Right forelimb (tissue), 1 donor: ENCODE results near the gene CD300E.
"Not testable (repeated sequence)": the region's sequence is repeated elsewhere in the genome, so short reads cannot be mapped to it uniquely, and the experiment has no call there.

Source experiments
- DNase-seq: peaks from one replicate; pipeline ENCODE4 v3.0.0-alpha.2; 2018

The CD300E gene

GRCh38 chr17:74633326-74633725 is 9.8 kb upstream of the CD300E start:
- no peak for DNase-seq

DNA sequence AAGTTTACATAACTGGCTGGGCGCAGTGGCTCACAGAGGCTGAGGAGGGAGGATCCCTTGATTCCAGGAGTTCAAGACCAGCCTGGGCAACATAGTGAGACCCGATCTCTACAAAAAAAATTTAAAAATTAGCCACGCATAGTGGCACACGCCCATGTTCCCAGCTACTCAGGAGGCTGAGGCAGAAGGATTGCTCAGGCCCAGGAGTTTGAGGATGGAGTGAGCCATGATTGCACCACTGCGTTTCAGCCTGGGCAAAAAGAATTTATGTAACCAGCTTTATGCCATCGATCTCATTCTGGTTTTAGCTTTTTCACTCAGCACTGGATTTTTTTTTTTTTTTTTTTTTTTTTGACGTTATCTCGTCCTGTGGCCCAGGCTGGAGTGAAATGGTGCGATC is 9.1 kb upstream of the CD300E start:
- DNase-seq, result no peak

DNA sequence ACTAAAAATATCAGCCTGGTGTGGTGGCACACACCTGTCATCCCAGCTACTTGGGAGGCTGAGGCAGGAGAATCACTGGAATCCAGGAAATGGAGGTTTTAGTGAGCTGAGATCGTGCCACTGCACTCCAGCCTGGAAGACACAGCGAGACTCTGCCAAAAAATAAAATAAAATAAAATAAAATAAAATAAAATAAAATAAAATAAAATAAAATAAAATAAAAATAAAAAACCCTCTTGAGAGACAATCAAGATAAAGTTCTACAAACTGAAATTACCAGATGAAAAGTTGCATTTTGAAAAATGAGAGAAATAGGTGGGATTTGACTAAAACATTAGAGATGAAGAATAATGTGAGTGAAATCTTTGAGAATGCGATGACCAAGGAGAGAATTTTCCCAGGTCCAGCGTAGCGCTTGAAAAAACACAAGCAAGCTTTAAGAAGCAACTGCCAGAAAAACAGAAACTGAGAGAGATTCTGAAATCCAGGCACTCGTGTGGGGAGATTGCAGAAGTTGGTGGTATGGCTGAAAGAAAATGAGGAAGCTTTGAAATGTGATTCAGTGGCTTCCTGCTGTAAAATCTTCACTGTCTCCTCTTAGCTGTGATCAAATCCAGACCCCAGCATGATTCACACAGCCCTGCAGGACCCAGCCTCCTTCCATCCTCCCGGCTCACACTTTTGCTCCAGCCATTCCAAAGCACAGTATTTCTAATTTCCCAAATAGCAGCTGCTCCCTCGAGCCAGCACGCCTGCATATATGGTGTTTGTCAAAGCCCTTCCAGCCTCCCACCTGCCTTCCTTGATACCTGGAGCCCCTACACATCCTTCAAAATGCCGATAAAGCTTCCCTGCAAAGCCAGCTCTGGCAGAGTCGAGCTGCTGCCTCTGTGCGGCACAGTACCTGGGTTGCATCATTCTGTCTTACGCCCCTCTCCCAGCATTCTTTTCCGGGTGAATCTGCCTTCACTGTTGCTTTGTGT is 8.2 kb upstream of the CD300E start:
- DNase-seq, result no peak

DNA sequence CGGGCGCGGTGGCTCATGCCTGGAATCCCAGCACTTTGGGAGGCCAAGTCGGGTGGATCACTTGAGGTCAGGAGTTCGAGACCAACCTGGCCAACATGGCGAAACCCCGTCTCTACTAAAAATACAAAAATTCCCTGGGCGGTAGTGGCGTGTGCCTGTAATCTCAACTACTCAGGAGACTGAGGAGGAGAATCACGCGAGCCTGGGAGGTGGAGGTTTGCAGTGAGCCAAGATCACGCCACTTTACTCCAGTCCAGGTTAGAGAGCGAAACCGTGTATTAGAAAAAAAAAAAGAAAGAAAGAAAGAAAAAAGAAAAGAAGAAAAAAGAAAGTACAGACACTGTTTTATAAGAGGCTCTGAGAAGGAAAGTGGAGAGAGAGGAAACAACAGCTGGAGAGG is 6.7 kb upstream of the CD300E start:
- not testable (repeated sequence) for DNase-seq

DNA sequence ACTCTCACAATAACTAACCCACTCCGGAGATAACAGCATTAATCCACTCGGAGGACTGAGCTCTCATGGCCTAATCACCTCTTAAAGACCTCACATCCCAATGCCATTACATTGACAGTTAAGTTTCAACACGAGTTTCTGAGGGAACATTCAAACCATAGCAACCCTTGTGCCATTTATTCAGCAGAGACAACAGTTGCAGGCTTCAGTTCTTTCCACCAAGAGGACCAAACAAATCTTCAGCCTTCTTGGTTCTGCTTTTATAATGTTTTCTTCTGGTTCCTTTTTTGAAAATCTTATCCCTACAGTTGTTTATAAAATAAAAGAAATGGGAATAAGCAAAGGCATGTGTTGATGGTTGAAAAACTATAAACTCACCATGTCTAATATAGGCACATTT is 2.1 kb upstream of the CD300E start:
- no peak for DNase-seq

DNA sequence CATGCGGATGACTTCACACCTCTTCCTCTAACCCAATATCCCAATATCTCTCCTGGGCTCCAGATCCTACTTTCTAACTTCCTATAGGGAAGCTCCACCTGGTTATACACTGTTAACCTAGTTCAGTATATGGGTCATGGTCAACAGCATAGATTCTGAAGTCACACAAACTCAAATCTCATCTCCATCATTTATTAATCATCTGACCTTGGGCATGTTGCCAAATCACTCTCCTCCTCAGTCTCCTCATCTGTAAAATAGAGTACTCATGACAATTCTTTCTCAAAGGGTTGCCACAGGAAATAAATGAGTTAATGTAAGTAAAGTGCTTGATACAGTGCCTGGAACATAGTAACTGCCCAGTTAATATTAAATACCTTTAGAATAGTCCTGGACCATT is 593 bp upstream of the CD300E start:
- no peak for DNase-seq

DNA sequence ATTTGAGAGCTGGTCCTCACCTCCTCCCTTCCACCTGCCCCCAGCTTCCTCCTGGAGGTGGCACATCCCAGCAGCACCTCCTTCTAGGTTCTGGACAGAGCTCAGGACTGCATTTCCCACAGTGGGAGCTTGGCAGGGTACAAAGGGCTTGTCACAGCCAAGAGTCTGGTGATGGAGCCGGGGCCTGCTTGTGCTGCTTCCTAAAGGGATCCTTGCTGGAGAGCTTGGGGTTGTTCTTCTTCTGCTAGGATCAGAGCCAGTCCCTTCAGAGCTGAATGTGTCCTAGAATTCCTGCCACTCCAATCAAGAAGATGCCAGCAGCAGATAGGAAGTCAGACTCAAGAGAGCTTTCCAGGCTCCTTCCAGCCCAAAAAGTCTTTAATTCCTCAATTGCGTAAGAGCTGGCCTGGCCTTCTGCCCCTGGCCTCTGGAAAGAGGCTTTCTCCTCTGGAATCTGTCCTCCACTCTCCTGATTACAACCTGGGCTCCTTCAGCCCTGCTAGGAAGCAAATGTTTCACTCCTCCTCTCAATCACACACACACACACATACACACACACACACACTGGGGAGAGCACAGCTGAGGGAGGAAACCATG is 4.4 kb downstream of the CD300E start:
- DNase-seq, result no peak

- no peak for DNase-seq
These were observed 5.1 kb downstream of the CD300E start for GRCh38 chr17:74618451-74618850.

- DNase-seq, result no peak
These were observed 6.8 kb downstream of the CD300E start for GRCh38 chr17:74616696-74617095.

DNA sequence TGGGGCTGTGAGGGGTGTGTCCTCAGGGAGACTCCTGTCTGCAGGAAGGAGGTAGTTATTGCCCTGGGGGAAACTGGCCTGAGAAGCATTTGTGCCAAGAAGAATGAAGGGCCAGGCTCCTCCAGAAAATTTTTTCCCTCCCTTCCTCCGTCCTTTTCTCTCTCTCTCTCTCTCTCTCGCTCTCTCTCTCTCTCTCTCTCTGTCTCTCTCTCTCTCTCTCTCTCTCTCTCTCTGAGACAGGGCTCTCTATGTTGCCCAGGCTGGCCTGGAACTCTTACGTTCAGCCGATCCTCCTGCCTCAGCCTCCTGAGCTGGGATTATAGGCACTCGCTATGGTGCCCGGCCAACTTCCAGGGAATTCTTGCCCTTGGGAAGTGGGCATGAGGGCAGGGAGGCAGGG is 11.5 kb downstream of the CD300E start:
- no peak for DNase-seq

DNA sequence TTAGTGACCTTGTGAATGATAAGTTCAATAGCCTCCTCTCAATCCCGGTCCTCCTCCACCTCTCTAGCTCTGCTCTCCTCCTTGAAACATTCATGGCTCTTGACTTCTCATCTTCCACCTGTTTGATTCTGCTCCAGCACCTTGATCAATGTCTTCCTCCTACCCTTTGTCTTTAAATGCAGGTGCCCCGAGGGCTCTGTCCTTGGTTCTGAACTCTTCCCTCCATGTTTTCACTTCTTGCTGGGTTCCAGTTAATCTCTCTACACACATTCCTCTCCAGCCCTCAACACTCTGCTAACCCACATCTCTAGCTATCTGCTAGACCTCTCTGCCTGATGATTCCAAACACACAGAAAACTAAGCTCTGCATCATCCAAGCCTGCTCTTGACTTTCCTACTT is 13.4 kb downstream of the CD300E start:
- DNase-seq, result no peak

GRCh38 chr17:74608511-74608910 is 15.0 kb downstream of the CD300E start:
- DNase-seq, result no peak

DNA sequence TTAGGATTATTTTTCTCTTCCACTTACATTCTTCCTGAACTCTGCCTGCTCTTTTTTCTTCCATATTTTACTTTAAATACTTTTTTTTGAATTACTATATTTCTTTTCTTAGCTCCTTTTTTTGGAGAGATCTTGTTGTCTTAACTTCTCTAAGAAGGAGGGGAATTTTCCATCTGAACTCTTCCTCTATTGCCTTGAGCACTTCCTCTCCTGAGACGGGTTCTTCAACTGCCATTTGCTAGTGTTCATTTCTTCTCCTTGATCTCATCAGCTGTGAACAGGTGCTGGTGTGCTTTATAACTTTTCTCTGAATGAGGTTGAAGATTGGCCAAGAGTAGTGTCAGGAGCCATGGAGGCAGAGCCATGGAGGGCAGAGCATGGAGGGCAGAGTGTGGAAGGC is 16.3 kb downstream of the CD300E start:
- DNase-seq, result no peak

DNA sequence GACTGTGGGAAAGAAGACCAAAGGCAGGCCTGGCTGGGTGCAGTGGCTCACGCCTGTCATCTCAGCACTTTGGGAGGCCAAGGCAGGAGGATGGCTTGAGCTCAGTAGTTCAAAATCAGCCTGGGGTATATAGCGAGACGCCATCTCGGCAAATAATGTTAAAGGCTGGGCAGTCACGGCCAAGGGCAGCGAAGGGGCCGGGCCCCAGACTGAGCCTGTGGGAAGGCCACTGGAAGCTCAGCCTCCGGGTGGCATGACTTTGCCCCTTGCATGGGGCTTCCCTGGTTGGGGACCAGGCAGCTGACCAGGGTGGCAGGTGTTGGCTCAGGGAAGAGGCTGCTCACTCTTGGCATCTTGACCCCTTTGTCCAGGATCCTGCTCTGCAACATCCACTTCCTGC is 17.5 kb downstream of the CD300E start:
- no peak for DNase-seq

GRCh38 chr17:74605361-74605760 is 18.2 kb downstream of the CD300E start:
- no peak for DNase-seq

DNA sequence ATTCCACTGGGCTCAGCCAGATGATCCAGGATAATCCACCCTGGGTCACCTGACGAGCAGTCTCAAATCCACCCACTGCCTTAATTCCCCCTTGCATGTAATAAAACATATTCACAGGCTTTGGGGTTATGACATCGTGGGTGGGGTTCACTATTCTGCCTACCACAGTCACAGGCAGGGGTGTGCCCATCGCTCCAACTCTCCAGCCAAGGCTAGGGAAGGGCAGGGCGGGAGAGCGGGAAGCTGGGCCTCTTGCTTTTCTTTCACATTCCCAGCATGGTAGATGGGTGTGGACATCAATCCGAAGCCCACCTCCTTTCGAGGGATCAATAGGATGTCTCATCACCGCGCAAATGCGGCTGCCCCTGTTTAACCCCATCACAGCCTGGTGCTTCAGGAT is 18.8 kb downstream of the CD300E start:
- no peak for DNase-seq

DNA sequence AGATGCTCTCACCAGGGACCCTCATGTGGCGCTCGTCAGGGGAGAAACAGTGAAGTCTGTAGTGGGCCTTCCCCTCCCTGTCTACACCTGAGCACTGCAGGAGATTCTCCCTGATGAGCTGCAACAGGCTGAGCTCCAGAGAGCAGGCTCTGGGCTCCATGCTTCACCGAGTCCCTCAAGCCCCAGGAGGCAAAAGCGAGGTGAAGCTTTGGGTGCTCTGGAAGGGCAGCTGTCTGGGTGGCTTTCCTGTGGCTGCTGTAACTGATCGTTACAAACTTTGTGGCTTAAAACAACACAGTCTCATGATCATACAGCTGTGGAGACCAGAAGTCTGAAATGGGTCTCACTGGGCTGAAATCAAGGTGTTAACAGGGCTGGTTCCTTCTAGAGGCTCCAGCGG is 19.3 kb downstream of the CD300E start:
- DNase-seq, result no peak

- no peak for DNase-seq
These were observed 19.8 kb downstream of the CD300E start for GRCh38 chr17:74603746-74604145.

DNA sequence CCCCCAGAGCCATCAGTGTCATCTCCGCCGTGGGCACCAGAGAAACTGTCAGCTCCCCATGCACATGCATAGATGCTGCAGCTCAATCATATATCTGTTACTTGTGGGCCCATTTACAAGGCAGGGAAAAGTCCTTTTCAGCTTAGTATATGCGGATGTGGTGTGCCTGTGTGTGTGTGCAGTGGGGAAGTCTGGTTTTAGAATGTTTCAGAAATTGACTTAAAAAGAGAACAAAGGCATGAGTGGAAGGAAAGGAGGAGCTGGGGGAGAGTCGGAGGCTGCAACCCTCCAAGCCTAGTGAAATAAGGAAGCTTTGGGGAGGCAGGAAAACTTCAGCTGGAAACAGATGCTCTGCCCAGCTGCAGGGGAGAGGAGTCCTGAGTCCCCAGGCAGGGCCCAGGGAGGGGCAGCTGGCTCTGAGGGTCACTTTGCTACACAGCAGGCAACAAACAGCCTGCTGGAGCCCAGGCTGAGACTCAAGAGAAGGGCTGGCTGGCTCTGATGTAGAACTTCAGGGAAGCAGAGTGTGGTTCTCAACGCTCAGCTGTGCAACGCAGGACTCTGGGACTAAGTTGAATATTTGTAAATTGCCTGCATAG is 20.4 kb downstream of the CD300E start:
- DNase-seq, result no peak

DNA sequence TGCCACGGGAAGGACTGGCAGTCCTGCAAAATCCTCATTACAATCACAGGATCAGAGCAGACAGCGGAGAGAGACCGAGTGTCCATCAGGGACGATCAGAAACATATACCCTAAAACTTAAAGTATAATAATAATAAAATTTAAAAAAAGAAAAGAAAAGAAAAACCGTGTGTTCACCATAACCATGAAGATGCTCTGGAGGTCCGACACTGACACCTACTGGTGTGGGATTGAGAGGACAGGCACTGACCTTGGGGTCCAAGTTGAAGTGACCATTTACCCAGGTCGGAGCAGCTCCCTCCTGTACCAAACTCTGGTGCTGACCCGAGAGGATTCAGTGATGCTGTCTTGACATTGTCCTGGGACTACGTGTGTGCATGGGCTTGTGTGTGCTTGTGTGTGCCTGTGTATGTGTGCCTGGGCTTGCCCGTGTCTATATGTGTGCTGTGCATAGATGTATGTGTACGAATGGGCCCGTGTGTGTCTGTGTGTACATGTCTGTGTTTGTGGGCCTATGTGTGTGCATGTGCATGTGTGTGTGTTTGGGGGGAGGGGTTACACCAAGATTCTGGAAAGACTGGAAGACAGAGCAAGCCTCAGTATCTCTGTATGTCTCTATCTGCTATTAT is 21.5 kb downstream of the CD300E start:
- no peak for DNase-seq

DNA sequence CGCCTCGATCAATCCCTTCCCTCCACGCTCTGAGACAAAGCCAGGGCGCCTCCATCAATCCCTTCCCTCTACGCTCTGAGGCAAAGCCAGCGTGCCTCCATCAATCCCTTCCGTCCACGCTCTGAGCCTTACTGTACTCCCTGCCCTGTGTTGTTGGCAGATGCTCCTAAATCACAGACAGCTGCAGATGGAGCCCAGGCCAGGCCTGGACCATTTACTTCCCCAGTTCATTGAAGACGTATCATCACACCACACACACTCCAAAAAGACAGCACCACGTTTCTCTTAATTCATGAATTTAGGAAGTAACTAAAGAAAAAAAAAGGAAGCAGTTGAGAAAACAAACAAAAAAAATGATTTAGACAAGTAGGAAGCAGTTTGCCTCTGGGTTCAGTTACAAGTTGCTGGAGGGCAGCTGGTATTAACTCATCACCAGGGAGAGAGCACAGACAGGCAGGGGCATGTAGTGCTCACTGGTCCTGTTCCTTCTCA is 24.0 kb downstream of the CD300E start:
- DNase-seq, result no peak

DNA sequence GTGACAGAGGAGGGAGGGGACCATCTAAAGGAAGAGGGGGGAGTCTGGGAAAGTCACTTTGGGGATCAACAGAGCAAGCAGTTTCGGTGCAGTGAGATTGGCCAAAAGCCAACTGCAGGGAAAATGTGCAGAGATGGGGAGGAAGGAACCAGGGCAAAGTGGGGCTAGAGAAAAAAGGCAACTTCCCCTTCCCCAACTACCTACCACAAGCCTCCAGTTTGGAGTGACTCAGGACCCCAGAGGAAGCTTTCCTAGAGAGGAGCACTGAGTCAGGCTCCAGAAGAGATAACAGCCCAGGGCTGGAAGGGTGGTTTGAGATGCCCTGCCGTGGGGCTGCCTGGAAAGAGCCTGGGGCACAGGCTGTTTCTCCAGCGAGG is 24.5 kb downstream of the CD300E start:
- DNase-seq, result no peak

- DNase-seq, result no peak
These were observed 25.1 kb downstream of the CD300E start for GRCh38 chr17:74598346-74599022.
